Stimulated activated CD4-positive, alpha-beta T cell treated with anti-CD3 and anti-CD28 coated beads, Interleukin-2, amount 100 ng/mL, for 4 hours (primary cell): ENCODE results near the gene ARSA.

Experiments
- DNase-seq: peaks from one replicate; pipeline ENCODE4 v3.0.0-alpha.2; 2020; ENCODE audit warnings: low read depth

The ARSA gene

GRCh38 chr22:50604256-50605001 lies 23.5 kb downstream of the ARSA start:
- no peak for DNase-seq

DNA sequence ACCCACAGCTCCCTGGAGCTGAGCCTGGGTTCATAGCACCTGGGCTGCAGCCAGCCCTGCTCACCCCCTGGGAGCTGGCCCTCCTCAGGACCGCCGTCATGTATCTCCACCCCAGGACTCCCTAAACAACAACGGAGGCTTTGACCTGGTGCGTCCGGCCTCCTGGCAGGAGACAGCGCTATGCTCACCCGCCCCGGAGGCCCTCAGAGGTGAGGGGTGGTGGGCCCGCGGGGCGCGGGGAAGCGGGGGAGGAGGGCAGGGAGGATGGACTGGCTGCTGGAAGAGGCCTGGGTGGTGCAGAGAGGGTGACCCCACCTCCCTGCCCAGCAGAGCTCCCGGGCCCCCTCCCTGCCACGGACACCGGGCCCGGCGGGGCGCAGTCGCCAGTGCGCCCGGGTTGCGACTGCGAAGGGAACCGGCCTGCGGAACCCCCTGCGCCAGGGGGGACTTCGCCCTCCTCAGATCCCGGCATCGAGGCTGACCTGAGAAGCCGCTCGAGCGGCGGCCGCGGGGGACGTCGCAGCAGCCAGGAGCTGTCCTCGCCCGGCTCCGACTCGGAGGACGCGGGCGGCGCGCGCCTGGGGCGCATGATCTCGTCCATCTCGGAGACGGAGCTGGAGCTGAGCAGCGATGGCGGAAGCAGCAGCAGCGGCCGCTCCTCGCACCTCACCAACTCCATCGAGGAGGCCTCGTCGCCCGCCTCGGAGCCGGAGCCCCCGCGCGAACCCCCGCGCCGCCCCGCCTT lies 24.3 kb downstream of the ARSA start:
- no peak for DNase-seq

- no peak for DNase-seq
These were observed 25.6 kb downstream of the ARSA start for GRCh38 chr22:50602338-50602700.

DNA sequence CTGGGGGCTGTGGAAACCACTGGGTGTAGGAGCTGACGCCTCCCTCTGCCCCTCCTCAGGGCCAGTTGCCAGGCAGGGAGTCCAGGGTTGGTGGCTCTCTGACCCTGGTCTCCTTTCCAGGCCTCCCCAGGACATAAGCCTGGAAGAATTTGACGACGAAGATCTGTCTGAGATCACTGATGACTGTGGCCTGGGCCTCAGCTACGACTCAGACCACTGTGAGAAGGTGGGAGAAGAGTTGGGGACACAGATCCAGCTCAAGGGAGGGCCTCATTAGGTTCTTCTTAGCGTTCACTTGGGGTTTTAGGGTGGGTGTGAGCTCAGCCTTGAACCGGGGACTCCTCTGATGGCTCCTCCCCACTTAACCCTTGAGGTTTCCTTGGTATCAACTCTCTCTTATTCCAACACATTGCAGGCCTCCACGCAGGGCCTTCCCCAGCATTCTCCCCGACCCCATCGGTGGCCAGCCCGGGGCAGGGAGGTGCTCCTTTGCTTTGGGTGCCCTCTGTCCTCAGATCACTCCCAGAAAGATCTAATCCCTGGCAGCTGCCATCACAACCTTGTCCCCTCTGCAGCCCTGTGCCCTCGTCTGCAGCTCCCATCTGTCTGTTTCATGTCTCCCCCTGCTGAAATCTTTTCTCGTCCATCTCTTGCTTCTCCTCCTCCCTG lies 26.1 kb downstream of the ARSA start:
- no peak for DNase-seq

DNA sequence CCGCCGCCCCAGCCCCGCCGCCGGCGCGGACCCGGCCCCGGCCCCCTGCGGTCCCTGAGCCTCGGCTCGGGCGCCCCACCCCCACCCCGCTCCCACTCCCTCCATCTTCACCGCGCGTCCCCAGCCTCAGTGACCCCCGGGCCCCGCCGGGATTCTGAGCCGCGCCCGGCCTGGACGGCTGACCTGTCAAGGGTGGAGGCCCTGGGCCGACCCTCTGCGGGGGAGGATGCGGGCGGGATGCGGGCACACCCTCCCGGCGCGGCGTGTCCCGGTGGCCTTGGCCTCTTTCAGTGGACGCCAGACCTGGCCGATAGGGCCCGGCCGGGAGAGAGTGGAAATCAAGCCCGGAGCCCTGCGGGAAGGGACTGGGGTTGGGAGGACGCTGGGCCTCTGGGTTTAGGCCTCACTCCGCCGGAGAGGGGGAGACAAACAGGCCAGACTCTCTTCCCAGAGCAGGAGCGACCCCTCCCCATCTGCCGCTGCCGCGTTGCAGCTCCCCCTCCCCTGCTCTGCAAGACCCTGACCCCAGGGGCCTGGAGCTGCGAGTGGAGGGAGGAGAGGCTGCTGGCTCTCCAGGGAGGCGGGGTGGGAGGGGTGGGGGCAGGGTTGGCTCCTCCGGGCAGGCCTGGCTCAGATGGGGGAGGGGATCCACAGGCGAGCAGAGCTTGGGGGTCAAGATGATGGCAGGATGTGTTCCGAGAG lies 26.8 kb downstream of the ARSA start:
- DNase-seq, result no peak

- no peak for DNase-seq
These were observed 27.4 kb downstream of the ARSA start, which contains the start of gene MAPK8IP2 for GRCh38 chr22:50600538-50600937. Gene MAPK8IP2 (plus strand): TSS chr22:50600793. CDS start chr22:50600819, 26 bp downstream.

GRCh38 chr22:50599816-50600455 lies 28.0 kb downstream of the ARSA start:
- DNase-seq, result no peak

- no peak for DNase-seq
These were observed 30.9 kb downstream of the ARSA start for GRCh38 chr22:50597097-50597496.

DNA sequence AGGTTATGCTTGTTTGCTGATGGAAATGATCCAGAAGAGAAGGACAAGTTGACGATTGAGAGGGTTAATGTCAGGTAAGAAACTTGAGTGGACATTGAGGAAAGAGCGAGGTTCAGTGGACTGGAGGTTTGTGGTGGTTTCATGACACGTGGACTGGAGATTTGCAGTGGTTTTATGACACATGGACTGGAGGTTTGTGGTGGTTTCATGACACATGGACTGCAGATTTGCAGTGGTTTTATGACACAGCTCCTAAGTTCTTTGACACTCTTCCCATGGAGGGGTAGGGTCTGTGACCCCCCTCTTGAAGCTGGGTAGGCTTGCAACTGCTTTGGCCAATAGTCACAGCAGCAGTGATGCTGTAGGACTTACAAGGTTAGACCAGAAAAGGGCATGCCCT lies 32.8 kb downstream of the ARSA start:
- no peak for DNase-seq

- no peak for DNase-seq
These were observed 40.5 kb downstream of the ARSA start for GRCh38 chr22:50587407-50587806.

- DNase-seq, result no peak
These were observed 41.5 kb downstream of the ARSA start for GRCh38 chr22:50586416-50586815.

GRCh38 chr22:50585781-50586180 lies 42.2 kb downstream of the ARSA start:
- no peak for DNase-seq

DNA sequence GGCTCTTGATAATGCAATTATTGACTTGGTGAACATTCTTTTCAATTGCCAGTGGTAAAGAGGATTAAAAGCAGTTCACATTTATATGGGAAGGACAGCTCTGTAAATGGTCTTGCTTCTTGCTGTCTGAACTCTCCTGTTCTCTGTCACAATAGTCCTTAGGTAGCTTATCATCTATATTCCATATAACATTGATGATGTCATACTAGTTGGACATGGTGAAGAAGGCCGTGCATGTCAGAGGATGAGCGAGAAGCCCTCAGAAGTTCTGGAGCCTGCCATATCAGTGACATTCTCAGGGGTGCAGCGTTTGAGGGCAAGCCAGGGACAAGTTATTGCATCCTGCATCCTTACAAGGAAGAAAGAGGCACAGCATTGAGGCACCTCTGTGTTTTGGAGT lies 42.7 kb downstream of the ARSA start:
- DNase-seq, result no peak

DNA sequence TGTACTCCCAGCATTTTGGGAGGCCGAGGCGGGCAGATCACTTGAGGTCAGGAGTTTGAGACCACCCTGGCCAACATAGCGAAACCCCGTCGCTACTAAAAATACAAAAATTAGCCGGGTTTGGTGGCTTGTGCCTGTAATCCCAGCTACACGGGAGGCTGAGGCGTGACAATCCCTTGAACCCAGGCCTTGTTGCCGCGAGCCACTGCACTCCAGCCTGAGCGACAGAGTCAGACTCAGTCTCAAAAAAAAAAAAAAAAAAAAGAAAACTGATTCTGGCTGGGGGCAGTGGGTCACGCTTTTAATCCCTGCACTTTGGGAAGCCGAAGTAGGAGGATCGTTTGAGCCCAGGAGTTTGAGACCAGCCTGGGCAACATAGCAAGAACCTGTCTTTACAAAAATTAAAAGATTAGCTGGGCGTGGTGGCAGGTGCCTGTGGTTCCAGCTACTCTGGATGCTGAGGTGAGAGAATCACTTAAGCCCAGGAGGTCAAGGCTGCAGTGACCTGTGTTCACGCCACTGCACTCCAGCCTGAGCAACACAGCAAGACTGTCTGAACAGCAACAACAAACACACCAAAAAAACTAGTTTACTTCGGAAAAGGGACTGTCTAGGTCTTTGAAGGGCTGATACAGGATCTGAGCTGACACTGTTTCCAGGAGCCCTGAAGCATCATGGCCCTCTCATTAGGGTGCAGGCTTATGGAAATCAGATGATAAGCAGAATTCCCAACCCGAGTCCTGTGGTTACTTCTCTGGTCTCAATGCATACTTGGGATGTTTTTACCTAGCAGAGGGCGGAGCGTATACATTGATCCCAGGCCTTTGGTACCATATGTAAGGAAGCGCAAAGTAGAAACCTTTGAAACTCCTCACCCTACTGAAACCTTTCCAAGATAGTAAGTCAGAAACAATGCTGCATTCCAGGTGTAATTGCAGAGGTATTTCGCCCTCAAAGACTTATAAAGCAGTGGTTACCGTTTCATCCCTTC lies 43.6 kb downstream of the ARSA start:
- no peak for DNase-seq

- no peak for DNase-seq
These were observed 44.6 kb downstream of the ARSA start for GRCh38 chr22:50583294-50583861.

GRCh38 chr22:50582493-50583293 lies 45.3 kb downstream of the ARSA start, which contains the start of gene CHKB:
Gene CHKB (minus strand): TSS chr22:50582849. CDS start chr22:50582781, 68 bp downstream.
- peak; percentile 96 for DNase-seq

DNA sequence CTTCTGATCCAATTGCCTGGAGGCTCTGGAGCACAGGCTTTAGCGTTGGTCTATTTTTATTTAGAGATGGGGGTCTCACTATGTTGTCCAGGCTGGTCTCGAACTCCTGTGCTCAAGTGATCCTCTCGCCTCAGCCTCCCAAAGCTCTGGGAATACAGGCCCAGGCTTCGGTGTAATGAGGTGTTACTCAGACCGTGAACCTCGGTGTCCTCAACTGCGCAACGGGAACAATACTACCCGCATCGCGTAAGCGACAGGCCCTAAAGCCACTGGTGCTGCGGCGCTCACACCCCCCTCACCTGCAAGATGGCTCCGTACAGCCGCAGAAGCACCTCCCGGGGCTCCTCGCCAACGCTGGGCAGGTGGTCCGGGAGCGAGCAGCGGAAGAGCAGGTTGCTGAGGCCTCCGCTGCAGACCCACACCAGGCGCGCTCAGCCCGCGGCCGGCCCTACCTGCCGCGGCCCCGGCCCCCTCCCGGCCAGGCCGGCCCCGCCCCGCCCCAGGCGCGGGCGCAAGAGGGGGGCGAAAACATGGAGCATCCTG lies 45.9 kb downstream of the ARSA start:
- DNase-seq, result no peak

DNA sequence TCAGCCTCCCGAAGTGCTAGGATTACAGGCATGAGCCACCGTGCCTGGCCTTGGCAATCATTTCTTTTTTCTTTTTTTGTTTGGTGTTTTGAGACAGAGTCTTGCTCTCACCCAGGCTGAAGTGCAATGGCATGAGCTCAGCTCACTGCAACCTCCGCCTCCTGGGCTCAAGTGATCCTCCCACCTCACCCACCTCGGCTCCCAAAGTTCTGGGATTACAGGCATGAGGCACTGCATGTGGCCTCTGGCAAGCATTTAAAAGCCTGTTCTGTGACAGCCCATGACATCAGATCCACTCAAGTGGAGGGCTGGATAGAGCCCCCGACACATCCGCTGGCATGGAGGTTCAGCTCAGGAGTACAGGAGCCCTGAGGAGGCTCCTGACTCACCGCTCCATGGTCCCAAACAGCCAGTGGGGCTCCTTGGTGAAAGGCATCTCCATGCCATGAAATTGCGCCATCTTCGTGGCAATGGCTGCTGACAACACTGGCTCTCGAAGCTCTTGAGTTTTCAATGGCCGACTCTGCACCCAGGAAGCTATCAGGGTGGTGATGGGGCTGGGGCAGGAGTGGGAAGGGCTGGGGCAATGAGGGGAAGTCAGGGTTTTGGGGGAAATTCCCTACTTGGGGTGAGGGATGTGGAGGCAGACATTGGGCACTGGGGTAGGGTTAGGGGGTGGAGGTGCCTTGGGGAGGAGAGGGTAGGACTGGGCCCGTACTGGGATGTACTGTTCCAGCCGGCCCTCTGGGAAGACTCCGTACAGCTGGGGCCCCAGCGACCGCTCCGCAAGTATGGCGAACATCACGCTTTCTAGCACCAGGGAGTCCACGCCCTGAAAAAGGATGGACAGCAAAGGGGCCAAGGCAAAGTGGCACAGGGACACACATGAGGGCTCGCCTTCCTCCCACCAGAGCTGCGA lies 46.7 kb downstream of the ARSA start:
- DNase-seq, result no peak
